ELF-1 (cell line): Measurements from ENCODE around the gene MREG.
A peak's percentile ranks its signal among the peaks of the same experiment; 100 is the strongest.

Source experiments
- DNase-seq: peaks from one replicate; pipeline ENCODE4 v3.0.0-alpha.2; 2016; ENCODE audit warnings: low read depth, low spot score

Gene MREG

GRCh38 chr2:215918901-215919599, 94.3 kb downstream of the MREG start:
- DNase-seq, result no peak

GRCh38 chr2:215917953-215918620, 95.3 kb downstream of the MREG start:
- DNase-seq, result peak; percentile 68

GRCh38 chr2:215915441-215915840, 97.9 kb downstream of the MREG start:
- no peak for DNase-seq

- DNase-seq, result no peak
Observed at GRCh38 chr2:215914777-215915165, 98.6 kb downstream of the MREG start.

- DNase-seq, result no peak
Observed at GRCh38 chr2:215914054-215914776, 99.1 kb downstream of the MREG start.

- no peak for DNase-seq
Observed at GRCh38 chr2:215912299-215912842, 101.0 kb downstream of the MREG start.

- DNase-seq, result no peak
Observed at GRCh38 chr2:215911301-215912085, 101.9 kb downstream of the MREG start.

GRCh38 chr2:215910180-215910579, 103.2 kb downstream of the MREG start:
- no peak for DNase-seq

GRCh38 chr2:215907147-215907546, 106.2 kb downstream of the MREG start:
- DNase-seq, result no peak

- DNase-seq, result no peak
Observed at GRCh38 chr2:215906458-215906857, 106.9 kb downstream of the MREG start.

- DNase-seq, result no peak
Observed at GRCh38 chr2:215905691-215906090, 107.7 kb downstream of the MREG start.

- DNase-seq, result no peak
Observed at GRCh38 chr2:215904101-215904500, 109.2 kb downstream of the MREG start.

GRCh38 chr2:215903203-215903602, 110.1 kb downstream of the MREG start:
- no peak for DNase-seq

- DNase-seq, result no peak
Observed at GRCh38 chr2:215901796-215902195, 111.6 kb downstream of the MREG start.

- no peak for DNase-seq
Observed at GRCh38 chr2:215900843-215901242, 112.5 kb downstream of the MREG start.

GRCh38 chr2:215900203-215900611, 113.1 kb downstream of the MREG start:
- no peak for DNase-seq

GRCh38 chr2:215899141-215900074, 113.9 kb downstream of the MREG start:
- DNase-seq, result no peak

- no peak for DNase-seq
Observed at GRCh38 chr2:215898363-215898762, 115.0 kb downstream of the MREG start.

- no peak for DNase-seq
Observed at GRCh38 chr2:215896921-215897320, 116.4 kb downstream of the MREG start.

GRCh38 chr2:215895330-215895729, 118.0 kb downstream of the MREG start:
- DNase-seq, result no peak
